Measurements from ENCODE around the gene CMTM4.

The CMTM4 gene

GRCh38 chr16:66717112-66717675, 20.7 kb upstream of the CMTM4 start:
- DNase-seq (ENCODE audit: low read depth) = peak; percentile 88
- TF ChIP-seq CTCF (conservative IDR thresholded peaks at IDR 0.05; ENCODE audit: low read length) = peak; percentile 90

GRCh38 chr16:66714654-66715307, 18.2 kb upstream of the CMTM4 start:
- TF ChIP-seq CTCF (conservative IDR thresholded peaks at IDR 0.05; ENCODE audit: low read length) = no peak
- no peak overlapping the region for H3K4me3 ChIP-seq (ENCODE audit: low read length)
- DNase-seq (ENCODE audit: low read depth) = peak; percentile 34

More at GRCh38 chr16:66717112-66717675, 20.7 kb upstream of the CMTM4 start:
- H3K4me3 ChIP-seq (ENCODE audit: low read length) = no peak overlapping the region

GRCh38 chr16:66714062-66714461, 17.5 kb upstream of the CMTM4 start:
- no peak overlapping the region for H3K4me3 ChIP-seq (ENCODE audit: low read length)
- TF ChIP-seq CTCF (conservative IDR thresholded peaks at IDR 0.05; ENCODE audit: low read length) = no peak
- no peak for DNase-seq (ENCODE audit: low read depth)

- no peak for TF ChIP-seq CTCF (conservative IDR thresholded peaks at IDR 0.05; ENCODE audit: low read length)
- H3K4me3 ChIP-seq (ENCODE audit: low read length) = no peak overlapping the region
- DNase-seq (ENCODE audit: low read depth) = peak; percentile 54
These were observed 16.5 kb upstream of the CMTM4 start for GRCh38 chr16:66713076-66713475.

- no peak for TF ChIP-seq CTCF (conservative IDR thresholded peaks at IDR 0.05; ENCODE audit: low read length)
- no peak overlapping the region for H3K4me3 ChIP-seq (ENCODE audit: low read length)
- no peak for DNase-seq (ENCODE audit: low read depth)
These were observed 16.0 kb upstream of the CMTM4 start for GRCh38 chr16:66712512-66712911.

GRCh38 chr16:66711581-66711980, 15.0 kb upstream of the CMTM4 start:
- TF ChIP-seq CTCF (conservative IDR thresholded peaks at IDR 0.05; ENCODE audit: low read length) = no peak
- no peak overlapping the region for H3K4me3 ChIP-seq (ENCODE audit: low read length)
- DNase-seq (ENCODE audit: low read depth) = no peak

- TF ChIP-seq CTCF (conservative IDR thresholded peaks at IDR 0.05; ENCODE audit: low read length) = no peak
- H3K4me3 ChIP-seq (ENCODE audit: low read length) = no peak overlapping the region
- no peak for DNase-seq (ENCODE audit: low read depth)
These were observed 9.9 kb upstream of the CMTM4 start for GRCh38 chr16:66706506-66706880.
